ENCODE data around the gene UBAC2.

The UBAC2 gene

DNA sequence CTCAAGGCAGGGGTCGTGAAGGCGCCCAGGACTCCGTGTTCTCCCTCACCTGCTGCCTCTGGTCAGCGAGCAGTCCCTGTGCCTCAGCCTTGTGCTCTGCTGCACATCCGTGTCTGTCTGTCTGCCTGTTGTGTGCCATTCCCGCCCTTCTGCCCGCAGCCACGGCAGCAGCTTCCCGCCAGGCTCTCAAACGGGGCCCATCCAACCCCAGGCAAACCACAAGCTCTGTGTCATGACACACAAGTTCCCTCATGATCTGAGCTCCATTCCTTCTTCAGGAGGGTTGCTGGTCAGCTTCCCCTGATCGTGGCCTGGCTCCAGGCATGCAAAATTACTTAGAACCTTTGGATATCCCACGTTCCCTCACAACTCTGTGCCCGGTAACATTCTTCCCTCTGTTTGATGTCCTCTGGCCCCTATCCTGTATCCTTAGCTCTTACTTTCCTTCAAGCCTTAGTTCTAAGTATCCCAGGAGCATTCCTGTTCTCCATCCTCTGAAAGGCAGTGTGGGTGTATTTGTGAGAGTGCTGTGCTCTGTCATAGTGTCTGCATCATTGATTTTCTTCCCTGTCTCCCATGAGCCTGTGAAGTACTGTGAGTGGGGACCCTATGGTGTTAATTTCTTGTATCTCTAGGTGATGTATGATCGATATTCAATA is 103.3 kb downstream of the UBAC2 start:
- no peak overlapping the region for H3K4me3 ChIP-seq (replicated peaks; ENCODE audit: low read depth, low read length)
- no peak for DNase-seq (ENCODE audit: low read depth)

DNA sequence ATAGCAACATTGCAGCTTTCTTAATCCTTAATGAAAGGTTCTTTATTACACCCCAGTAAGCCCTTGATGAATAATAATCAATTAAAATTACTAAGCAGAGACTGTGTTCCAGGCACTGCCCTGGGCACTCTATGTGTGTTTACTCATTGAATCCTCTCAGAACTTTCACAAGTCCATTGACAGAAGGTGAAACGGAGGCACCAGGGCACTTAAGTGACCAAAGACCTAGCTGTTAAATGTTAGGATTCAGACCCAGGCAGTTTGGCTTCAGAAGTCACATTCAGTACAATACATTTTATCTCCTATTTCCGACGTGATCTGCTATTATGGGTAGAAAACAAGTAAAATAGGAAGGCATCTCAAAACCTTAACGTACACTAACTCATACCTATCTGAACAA is 103.9 kb downstream of the UBAC2 start:
- TF ChIP-seq, protein P1, sequence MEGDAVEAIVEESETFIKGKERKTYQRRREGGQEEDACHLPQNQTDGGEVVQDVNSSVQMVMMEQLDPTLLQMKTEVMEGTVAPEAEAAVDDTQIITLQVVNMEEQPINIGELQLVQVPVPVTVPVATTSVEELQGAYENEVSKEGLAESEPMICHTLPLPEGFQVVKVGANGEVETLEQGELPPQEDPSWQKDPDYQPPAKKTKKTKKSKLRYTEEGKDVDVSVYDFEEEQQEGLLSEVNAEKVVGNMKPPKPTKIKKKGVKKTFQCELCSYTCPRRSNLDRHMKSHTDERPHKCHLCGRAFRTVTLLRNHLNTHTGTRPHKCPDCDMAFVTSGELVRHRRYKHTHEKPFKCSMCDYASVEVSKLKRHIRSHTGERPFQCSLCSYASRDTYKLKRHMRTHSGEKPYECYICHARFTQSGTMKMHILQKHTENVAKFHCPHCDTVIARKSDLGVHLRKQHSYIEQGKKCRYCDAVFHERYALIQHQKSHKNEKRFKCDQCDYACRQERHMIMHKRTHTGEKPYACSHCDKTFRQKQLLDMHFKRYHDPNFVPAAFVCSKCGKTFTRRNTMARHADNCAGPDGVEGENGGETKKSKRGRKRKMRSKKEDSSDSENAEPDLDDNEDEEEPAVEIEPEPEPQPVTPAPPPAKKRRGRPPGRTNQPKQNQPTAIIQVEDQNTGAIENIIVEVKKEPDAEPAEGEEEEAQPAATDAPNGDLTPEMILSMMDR (IDR thresholded peaks at IDR 0.05; ENCODE audit: low read length, missing control alignments), result no peak
- H3K4me3 ChIP-seq (replicated peaks; ENCODE audit: low read depth, low read length), result no peak overlapping the region
- DNase-seq (ENCODE audit: low read depth), result no peak

More for the DNA sequence above, 103.3 kb downstream of the UBAC2 start:
- TF ChIP-seq, protein P1 (IDR thresholded peaks at IDR 0.05; ENCODE audit: low read length, missing control alignments), result no peak

DNA sequence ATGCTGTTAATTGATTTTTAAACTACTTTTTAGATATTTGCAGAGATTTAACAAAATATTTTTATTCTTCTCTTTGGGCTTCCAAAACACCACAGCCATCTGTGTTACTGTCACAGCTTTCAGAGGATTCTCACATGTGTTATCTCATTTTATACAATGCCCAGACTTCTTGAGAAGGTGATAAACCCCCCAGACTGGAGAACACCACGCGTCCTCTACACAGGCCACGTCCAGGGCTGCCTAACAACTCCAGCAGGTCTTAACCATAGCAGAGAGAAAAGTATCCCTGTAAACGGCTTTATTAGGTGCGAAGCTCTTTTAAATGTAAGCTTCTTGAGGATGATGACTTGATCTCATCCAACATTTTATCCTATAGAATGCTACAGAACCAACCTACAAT is 104.5 kb downstream of the UBAC2 start:
- DNase-seq (ENCODE audit: low read depth), result no peak

GRCh38 chr13:99305566-99305965 is 104.9 kb downstream of the UBAC2 start:
- TF ChIP-seq, protein P1 (IDR thresholded peaks at IDR 0.05; ENCODE audit: low read length, missing control alignments), result no peak
- no peak overlapping the region for H3K4me3 ChIP-seq (replicated peaks; ENCODE audit: low read depth, low read length)
- no peak for DNase-seq (ENCODE audit: low read depth)

More for the DNA sequence above, 104.5 kb downstream of the UBAC2 start:
- TF ChIP-seq, protein P1 (IDR thresholded peaks at IDR 0.05; ENCODE audit: low read length, missing control alignments), result no peak
- no peak overlapping the region for H3K4me3 ChIP-seq (replicated peaks; ENCODE audit: low read depth, low read length)

DNA sequence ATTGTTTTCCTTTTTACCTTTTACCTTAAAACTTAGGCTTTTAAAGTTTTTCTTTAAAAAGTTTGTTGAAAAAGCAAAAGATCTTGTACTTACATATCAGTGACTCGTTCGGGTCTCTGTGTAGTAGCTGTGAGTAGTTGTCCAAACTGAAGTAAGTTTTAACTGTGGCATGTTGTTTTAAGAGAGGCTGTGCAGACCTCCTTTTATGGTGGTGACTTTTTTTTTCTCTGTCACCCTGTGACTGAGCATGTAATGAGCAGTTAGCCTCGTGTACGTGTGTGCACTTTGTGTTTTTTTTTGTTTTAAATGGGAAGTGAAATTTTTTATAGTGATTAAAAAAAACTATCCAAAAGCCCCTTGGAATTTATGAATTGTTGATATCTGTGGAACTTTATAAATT is 106.6 kb downstream of the UBAC2 start, which contains the start of gene GPR183:
Gene GPR183 (minus strand): TSS at position 153 of the 400 bp plus-strand sequence. CDS start 11,254 bp downstream, outside the sequence.
- TF ChIP-seq, protein P1 (IDR thresholded peaks at IDR 0.05; ENCODE audit: low read length, missing control alignments), result no peak
- H3K4me3 ChIP-seq (replicated peaks; ENCODE audit: low read depth, low read length), result no peak within 1 kb of the TSS
- no peak for DNase-seq (ENCODE audit: low read depth)

- peak; percentile 64 for DNase-seq (ENCODE audit: low read depth)
- H3K4me3 ChIP-seq (replicated peaks; ENCODE audit: low read depth, low read length), result no peak overlapping the region
- TF ChIP-seq, protein P1 (IDR thresholded peaks at IDR 0.05; ENCODE audit: low read length, missing control alignments), result no peak
Observed at GRCh38 chr13:99307648-99308339, 107.1 kb downstream of the UBAC2 start.
